DND-41 (cell line): Measurements from ENCODE around the gene PRSS37.

ENCODE experiments used
- ATAC-seq: fragments of 200-7000 bp; cut with Tn5 transposase; 3 replicates; pipeline ENCODE4 v1.9.1; 2021; ENCODE audit warnings: low read depth; ENCODE audit not compliant: insufficient read depth
- DNase-seq: peaks from one replicate; pipeline ENCODE4 v3.0.0-alpha.2; 2020
- H2AFZ ChIP-seq: 2 replicates; pipeline ENCODE4 v1.6.0; 2012; ENCODE audit warnings: low read depth, low read length
- H3K27ac ChIP-seq: 2 replicates; pipeline ENCODE4 v1.5.1; 2012; ENCODE audit warnings: low read length, inconsistent platforms
- H3K27me3 ChIP-seq: fragments of 200-600 bp; sonication (generic); 2 replicates; pipeline ENCODE4 v1.6.0; 2012; ENCODE audit warnings: low read length, mild to moderate bottlenecking, inconsistent platforms; ENCODE audit not compliant: insufficient read depth, poor library complexity
- H3K36me3 ChIP-seq: 2 replicates; pipeline ENCODE4 v1.5.1; 2012; ENCODE audit warnings: low read length, inconsistent platforms; ENCODE audit not compliant: insufficient read depth
- H3K4me1 ChIP-seq: 2 replicates; pipeline ENCODE4 v1.5.1; 2012; ENCODE audit warnings: mild to moderate bottlenecking, low read length; ENCODE audit not compliant: insufficient read depth
- H3K4me2 ChIP-seq: 2 replicates; pipeline ENCODE4 v1.6.0; 2012; ENCODE audit warnings: mild to moderate bottlenecking, moderate library complexity, low read length, inconsistent platforms; ENCODE audit not compliant: insufficient read depth
- H3K4me3 ChIP-seq, 2 experiments: fragments of 200-600 bp in 1 of 2; shearing (Covaris generic) in 1 of 2; 2 replicates each; pipeline ENCODE4 v1.5.1; 2012 to 2016; ENCODE audit warnings: inconsistent platforms in 2 of 2, low read length in 2 of 2, mild to moderate bottlenecking in 2 of 2, low read depth in 1 of 2, moderate library complexity in 1 of 2
- H3K79me2 ChIP-seq: 2 replicates; pipeline ENCODE4 v1.6.0; 2012; ENCODE audit warnings: low read length, inconsistent platforms; ENCODE audit not compliant: insufficient read depth
- H3K9ac ChIP-seq: 2 replicates; pipeline ENCODE4 v1.6.0; 2012; ENCODE audit warnings: low read depth, mild to moderate bottlenecking, inconsistent platforms, low read length, moderate library complexity
- H3K9me3 ChIP-seq: 2 replicates; pipeline ENCODE4 v1.5.1; 2012; ENCODE audit warnings: low read length, moderate library complexity, mild to moderate bottlenecking, inconsistent platforms; ENCODE audit not compliant: insufficient read depth, severe bottlenecking
- H4K20me1 ChIP-seq: 2 replicates; pipeline ENCODE4 v1.6.0; 2012; ENCODE audit warnings: low read length; ENCODE audit not compliant: insufficient read depth
- CTCF ChIP-seq: IDR thresholded peaks from 2 replicates; pipeline ENCODE4 v1.5.1; 2012; ENCODE audit warnings: borderline replicate concordance, low read length, moderate library complexity, mild to moderate bottlenecking; ENCODE audit not compliant: poor library complexity, severe bottlenecking; ENCODE audit errors: extremely low read depth
- EZH2 ChIP-seq: IDR thresholded peaks from 3 replicates; pipeline ENCODE4 v1.6.1; 2012; ENCODE audit warnings: borderline replicate concordance, low read depth, mild to moderate bottlenecking, moderate library complexity, low read length, inconsistent platforms; ENCODE audit not compliant: severe bottlenecking

The PRSS37 gene

GRCh38 chr7:141788296-141788695 is 53.0 kb downstream of the PRSS37 start:
- no peak overlapping the region for H3K9ac ChIP-seq
- no peaks in the 10 kb centered on the region for H3K9me3 ChIP-seq
- no peak overlapping the region for H3K27ac ChIP-seq
- H2AFZ ChIP-seq, result no peak overlapping the region
- no peaks in the 10 kb centered on the region for H3K79me2 ChIP-seq
- H3K27me3 ChIP-seq, result no peaks in the 10 kb centered on the region
- H3K36me3 ChIP-seq, result 0 out of 2 replicates have a peak, but pooled peaks cover 7% of the 10 kb centered on the region
- ATAC-seq (no peak), DNase-seq (no peak)
- no peak overlapping the region for H3K4me2 ChIP-seq
- H4K20me1 ChIP-seq, result 0 out of 2 replicates have a peak, but pooled peaks cover 2% of the 10 kb centered on the region
- TF ChIP-seq EZH2, result no peak
- no peak for TF ChIP-seq CTCF
- H3K4me1 ChIP-seq, result no peaks in the 10 kb centered on the region
- H3K4me3 ChIP-seq, result no peak overlapping the region
